Measurements from ENCODE around the gene OR52H1. TPM values are rescaled to one million over a fixed set of nuclear protein-coding genes. Genes with fewer than 3 reads are reported as not detected.

OR52H1 gene
- total RNA-seq, 3 donors from 2014 or later: 0.96 to 2.0 (median 1.8) TPM

- TF ChIP-seq CTCF (IDR thresholded peaks at IDR 0.05): no peak
- TF ChIP-seq POLR2AphosphoS5 (IDR thresholded peaks at IDR 0.05): no peak
- no peak for TF ChIP-seq POLR2A (IDR thresholded peaks at IDR 0.05)
Observed at GRCh38 chr11:5575152-5575551, 26.8 kb upstream of the OR52H1 start.

GRCh38 chr11:5574654-5575053, 26.3 kb upstream of the OR52H1 start:
- Histone ChIP-seq H3K4me3 (no peak overlapping the region), H3K27ac (no peak overlapping the region), H3K9me3 (no peaks in the 10 kb centered on the region), H3K36me3 (no peaks in the 10 kb centered on the region), H3K27me3 (no peaks in the 10 kb centered on the region), H3K4me1 (no peaks in the 10 kb centered on the region)
- no peak for DNase-seq (ENCODE audit: low spot score in 2 of 2)
- intact Hi-C loops (cut with DNase I; ENCODE audit: low total_unique reads): no loop called here
- TF ChIP-seq CTCF (IDR thresholded peaks at IDR 0.05): no peak
- no peak for TF ChIP-seq POLR2AphosphoS5 (IDR thresholded peaks at IDR 0.05)
- no peak for TF ChIP-seq POLR2A (IDR thresholded peaks at IDR 0.05)

More at GRCh38 chr11:5575152-5575551, 26.8 kb upstream of the OR52H1 start:
- Histone ChIP-seq H3K4me3 (no peak overlapping the region), H3K4me1 (no peaks in the 10 kb centered on the region), H3K9me3 (no peaks in the 10 kb centered on the region), H3K36me3 (no peaks in the 10 kb centered on the region), H3K27me3 (no peaks in the 10 kb centered on the region), H3K27ac (no peak overlapping the region)
- DNase-seq (ENCODE audit: low spot score in 2 of 2): no peak
- intact Hi-C loops (cut with DNase I; ENCODE audit: low total_unique reads): no loop called here

- H3K4me3 ChIP-seq: no peak overlapping the region
- H3K27ac ChIP-seq: no peak overlapping the region
- no peaks in the 10 kb centered on the region for H3K27me3 ChIP-seq
- no peak for DNase-seq (ENCODE audit: low spot score in 2 of 2)
- intact Hi-C loops (cut with DNase I; ENCODE audit: low total_unique reads): loop anchor here (5.0 kb wide), 1 partner anchor 1192 kb away; no protein-coding TSS in a partner anchor
- no peaks in the 10 kb centered on the region for H3K9me3 ChIP-seq
- no peaks in the 10 kb centered on the region for H3K4me1 ChIP-seq
- H3K36me3 ChIP-seq: no peaks in the 10 kb centered on the region
- TF ChIP-seq POLR2A (IDR thresholded peaks at IDR 0.05) (no peak), POLR2AphosphoS5 (IDR thresholded peaks at IDR 0.05) (no peak), CTCF (IDR thresholded peaks at IDR 0.05) (no peak)
Observed at GRCh38 chr11:5564259-5565019, 16.1 kb upstream of the OR52H1 start.

- H3K27ac ChIP-seq: no peak overlapping the region
- H3K9me3 ChIP-seq: no peaks in the 10 kb centered on the region
- DNase-seq (ENCODE audit: low spot score in 2 of 2): no peak
- no peaks in the 10 kb centered on the region for H3K4me1 ChIP-seq
- no peaks in the 10 kb centered on the region for H3K36me3 ChIP-seq
- intact Hi-C loops (cut with DNase I; ENCODE audit: low total_unique reads): no loop called here
- no peak for TF ChIP-seq POLR2A (IDR thresholded peaks at IDR 0.05)
- TF ChIP-seq POLR2AphosphoS5 (IDR thresholded peaks at IDR 0.05): no peak
- TF ChIP-seq CTCF (IDR thresholded peaks at IDR 0.05): no peak
- no peak overlapping the region for H3K4me3 ChIP-seq
- no peaks in the 10 kb centered on the region for H3K27me3 ChIP-seq
Observed at GRCh38 chr11:5557751-5558150, 9.4 kb upstream of the OR52H1 start.

GRCh38 chr11:5556596-5557188, 8.4 kb upstream of the OR52H1 start:
- intact Hi-C loops (cut with DNase I; ENCODE audit: low total_unique reads): no loop called here
- H3K36me3 ChIP-seq: no peaks in the 10 kb centered on the region
- no peak overlapping the region for H3K4me3 ChIP-seq
- H3K27me3 ChIP-seq: no peaks in the 10 kb centered on the region
- H3K9me3 ChIP-seq: no peaks in the 10 kb centered on the region
- no peak for TF ChIP-seq POLR2A (IDR thresholded peaks at IDR 0.05)
- TF ChIP-seq CTCF (IDR thresholded peaks at IDR 0.05): no peak
- no peak for DNase-seq (ENCODE audit: low spot score in 2 of 2)
- H3K27ac ChIP-seq: no peak overlapping the region
- no peaks in the 10 kb centered on the region for H3K4me1 ChIP-seq

Data from breast epithelium (tissue), 4 donors.